ENCODE data around the gene CCNG2.

The CCNG2 gene

DNA sequence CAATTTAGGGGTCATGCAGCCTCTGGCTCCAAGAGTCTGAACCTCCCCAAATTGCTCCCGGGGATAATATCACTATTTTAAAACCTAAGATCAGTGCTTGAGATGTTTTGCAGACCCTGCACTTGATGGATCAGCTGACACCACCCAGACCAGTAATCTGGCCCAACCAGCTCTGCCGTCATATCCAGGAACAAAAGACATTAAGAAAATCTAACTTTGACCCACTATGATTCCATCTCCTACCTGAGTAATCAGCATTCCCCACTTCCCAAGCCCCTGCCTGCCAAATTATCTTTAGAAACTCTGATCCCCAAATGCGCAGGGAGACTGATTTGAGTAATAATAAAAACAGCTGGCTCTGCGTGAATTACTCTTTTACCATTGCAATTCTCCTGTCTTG lies 34.4 kb upstream of the CCNG2 start:
- no peak overlapping the region for H3K4me3 ChIP-seq (ENCODE audit: low read length)
- TF ChIP-seq, protein P1, sequence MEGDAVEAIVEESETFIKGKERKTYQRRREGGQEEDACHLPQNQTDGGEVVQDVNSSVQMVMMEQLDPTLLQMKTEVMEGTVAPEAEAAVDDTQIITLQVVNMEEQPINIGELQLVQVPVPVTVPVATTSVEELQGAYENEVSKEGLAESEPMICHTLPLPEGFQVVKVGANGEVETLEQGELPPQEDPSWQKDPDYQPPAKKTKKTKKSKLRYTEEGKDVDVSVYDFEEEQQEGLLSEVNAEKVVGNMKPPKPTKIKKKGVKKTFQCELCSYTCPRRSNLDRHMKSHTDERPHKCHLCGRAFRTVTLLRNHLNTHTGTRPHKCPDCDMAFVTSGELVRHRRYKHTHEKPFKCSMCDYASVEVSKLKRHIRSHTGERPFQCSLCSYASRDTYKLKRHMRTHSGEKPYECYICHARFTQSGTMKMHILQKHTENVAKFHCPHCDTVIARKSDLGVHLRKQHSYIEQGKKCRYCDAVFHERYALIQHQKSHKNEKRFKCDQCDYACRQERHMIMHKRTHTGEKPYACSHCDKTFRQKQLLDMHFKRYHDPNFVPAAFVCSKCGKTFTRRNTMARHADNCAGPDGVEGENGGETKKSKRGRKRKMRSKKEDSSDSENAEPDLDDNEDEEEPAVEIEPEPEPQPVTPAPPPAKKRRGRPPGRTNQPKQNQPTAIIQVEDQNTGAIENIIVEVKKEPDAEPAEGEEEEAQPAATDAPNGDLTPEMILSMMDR (IDR thresholded peaks at IDR 0.05; ENCODE audit: insufficient read depth, low read depth, low read length, missing control alignments), result no peak
- DNase-seq (ENCODE audit: low read depth), result no peak

DNA sequence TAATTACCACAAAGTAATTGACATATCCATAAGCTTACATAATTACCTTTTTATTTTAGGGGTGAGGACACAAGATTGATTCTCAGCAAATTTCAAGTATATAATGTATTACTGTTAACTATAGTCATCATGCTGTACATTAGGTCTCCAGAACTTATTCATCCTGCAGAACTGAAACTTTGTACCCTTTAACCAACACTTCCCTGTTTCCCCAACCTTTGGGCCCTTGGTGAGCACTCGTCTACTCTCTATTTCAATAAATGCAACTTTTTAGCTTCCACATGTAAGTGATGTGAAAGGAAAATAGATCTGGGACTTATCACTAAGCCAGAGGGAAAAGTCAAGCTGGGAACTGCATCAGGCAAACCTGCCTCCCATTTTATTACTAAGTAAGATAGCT lies 33.6 kb upstream of the CCNG2 start:
- no peak overlapping the region for H3K4me3 ChIP-seq (ENCODE audit: low read length)
- TF ChIP-seq, protein P1 (IDR thresholded peaks at IDR 0.05; ENCODE audit: insufficient read depth, low read depth, low read length, missing control alignments), result no peak
- DNase-seq (ENCODE audit: low read depth), result no peak

DNA sequence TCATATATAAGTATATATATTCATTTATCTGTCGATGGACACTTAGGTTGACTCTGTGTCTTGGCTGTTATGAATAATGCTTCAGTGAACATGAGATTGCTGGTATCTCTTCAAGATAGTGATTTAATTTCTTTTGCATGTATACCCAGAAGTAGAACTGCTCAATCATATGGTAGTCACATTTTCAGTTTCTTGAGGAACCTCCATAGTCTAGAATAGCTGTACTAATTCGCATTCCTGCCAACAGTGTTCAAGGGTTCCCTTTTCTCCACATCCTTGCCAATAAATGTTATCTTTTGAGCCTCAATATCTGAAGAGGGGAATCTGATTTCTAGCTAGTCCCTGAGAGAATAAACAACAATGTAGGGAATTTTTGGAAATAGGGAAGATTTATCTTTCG lies 32.4 kb upstream of the CCNG2 start:
- no peak for DNase-seq (ENCODE audit: low read depth)
- no peak overlapping the region for H3K4me3 ChIP-seq (ENCODE audit: low read length)
- TF ChIP-seq, protein P1 (IDR thresholded peaks at IDR 0.05; ENCODE audit: insufficient read depth, low read depth, low read length, missing control alignments), result no peak

DNA sequence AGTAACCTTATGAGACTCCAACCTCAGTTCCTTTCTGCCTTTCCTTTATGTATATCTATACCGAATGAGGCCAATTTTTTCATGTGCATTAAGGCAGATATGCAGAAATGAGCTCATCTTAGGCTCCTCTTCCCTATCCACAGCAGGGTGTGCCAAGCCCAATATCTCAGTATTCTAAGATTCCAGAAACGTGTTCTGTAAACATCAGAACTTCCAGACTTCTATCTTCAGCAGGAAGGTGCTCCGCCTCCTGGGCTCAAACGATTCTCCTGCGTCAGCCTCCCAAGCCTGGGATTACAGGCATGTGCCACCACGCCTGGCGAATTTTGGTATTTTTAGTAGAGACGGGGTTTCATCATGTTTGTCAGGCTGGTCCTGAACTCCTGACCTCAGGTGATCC lies 31.0 kb upstream of the CCNG2 start:
- no peak overlapping the region for H3K4me3 ChIP-seq (ENCODE audit: low read length)
- DNase-seq (ENCODE audit: low read depth), result no peak
- TF ChIP-seq, protein P1 (IDR thresholded peaks at IDR 0.05; ENCODE audit: insufficient read depth, low read depth, low read length, missing control alignments), result no peak

DNA sequence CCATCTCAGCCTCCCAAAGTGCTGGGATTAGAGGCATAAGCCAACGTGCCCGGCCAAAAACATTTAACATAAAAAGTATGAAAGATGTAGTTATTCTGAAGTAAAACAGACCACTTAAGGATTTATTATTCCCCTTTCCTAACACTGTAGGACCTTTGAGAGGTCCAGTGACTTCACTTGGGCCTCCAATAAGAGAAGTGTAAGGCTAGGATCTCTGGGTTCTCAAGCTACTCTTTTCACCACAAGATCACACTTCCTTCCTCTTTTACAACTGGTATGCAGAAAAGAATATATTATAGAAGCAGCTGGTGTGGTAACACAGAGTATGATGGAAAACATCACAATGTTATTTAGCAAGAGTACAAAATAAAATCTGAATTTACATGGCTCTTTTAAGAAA lies 30.2 kb upstream of the CCNG2 start:
- TF ChIP-seq, protein P1 (IDR thresholded peaks at IDR 0.05; ENCODE audit: insufficient read depth, low read depth, low read length, missing control alignments), result no peak
- no peak overlapping the region for H3K4me3 ChIP-seq (ENCODE audit: low read length)
- no peak for DNase-seq (ENCODE audit: low read depth)

DNA sequence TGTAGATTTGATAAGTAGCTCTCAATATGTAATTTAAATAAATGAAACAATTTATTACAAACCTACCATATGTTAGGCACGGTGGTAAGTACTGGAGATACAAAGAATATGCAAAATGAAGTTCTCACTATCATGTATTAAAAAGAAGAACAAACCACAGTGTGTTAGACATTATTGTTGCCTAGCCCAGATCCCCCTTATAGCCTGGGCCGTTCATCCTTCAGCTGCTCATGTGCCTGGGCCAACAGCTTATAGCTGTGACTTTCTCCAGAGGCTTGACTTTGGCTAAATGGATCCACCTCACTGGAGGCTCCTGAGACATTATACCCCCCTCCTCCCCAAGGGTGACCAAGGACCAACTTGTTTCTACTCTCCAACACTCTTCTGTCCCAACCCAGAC lies 29.8 kb upstream of the CCNG2 start:
- TF ChIP-seq, protein P1 (IDR thresholded peaks at IDR 0.05; ENCODE audit: insufficient read depth, low read depth, low read length, missing control alignments), result no peak
- H3K4me3 ChIP-seq (ENCODE audit: low read length), result no peak overlapping the region
- DNase-seq (ENCODE audit: low read depth), result no peak

DNA sequence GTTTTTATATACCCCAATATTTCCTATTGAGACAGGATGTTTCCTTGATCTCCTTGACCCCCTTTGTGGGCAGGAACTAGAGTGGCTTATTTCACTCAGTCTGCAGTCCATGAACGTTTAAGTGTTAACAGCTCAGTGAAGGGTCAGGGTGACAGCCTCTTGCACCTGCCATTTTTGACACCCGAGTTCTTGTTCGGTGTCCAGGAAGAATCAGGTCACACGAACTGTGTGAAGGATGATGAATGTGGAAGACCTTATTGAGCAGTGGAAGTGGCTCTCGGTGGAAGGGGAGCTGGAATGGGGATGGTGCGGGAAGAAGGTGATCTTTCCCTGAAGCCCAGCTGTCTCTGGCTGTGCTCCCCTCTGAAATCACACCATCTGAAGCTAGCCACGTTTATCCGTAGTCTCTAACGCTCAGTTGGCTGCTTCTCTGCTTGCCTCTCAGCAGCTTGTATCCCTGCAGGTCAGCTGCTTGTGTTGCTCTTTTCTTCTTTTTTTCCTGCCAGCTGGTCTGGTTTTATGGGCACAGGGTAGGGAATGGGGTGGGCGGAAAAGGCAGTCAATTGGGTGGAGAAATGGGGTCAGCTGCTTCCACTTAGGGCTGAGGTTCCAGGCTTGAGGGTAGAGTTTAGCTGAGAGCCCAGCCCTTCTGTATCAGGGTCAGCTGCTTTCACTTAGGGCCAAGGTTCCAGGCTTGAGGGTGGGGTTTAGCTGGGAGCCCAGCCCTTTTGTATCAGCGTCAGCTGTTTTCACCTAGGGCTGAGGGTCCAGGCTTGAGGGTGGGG lies 29.0 kb upstream of the CCNG2 start:
- H3K4me3 ChIP-seq (ENCODE audit: low read length), result no peak overlapping the region
- TF ChIP-seq, protein P1 (IDR thresholded peaks at IDR 0.05; ENCODE audit: insufficient read depth, low read depth, low read length, missing control alignments), result no peak
- no peak for DNase-seq (ENCODE audit: low read depth)
